Astrocyte (in vitro differentiated cells and primary cell): ENCODE results near the gene MN1.

ENCODE experiments used
- EZH2 ChIP-seq: IDR thresholded peaks from 2 replicates; pipeline ENCODE4 v1.6.1; 2012; ENCODE audit warnings: mild to moderate bottlenecking, low read length, inconsistent platforms; ENCODE audit not compliant: insufficient read depth
- TF ChIP-seq, protein P1 (sequence below): IDR thresholded peaks from 2 replicates; pipeline ENCODE4 v1.5.1; 2011; ENCODE audit warnings: low read depth, mild to moderate bottlenecking, inconsistent platforms, low read length, moderate library complexity; ENCODE audit not compliant: insufficient read depth

DNA sequence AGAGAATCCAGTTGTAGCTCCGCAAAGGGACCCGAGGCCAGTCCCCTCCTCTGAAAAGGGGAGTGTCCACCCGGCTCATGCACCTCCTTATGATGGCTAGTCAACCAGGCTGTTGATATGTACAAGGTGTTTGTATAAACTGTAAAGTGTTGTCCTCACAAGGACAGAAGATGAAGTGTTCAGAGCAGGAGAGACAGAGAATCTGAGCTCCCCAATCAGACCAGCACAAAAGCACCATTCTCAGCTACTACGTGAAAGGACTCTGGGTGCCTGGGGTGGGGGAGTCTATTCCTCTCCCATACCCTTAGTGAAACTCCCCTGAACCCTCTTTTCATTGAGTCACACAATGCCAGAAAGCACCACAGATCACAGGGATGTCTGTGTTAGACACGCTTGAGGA, 49.4 kb downstream of the MN1 start:
- TF ChIP-seq, protein P1, sequence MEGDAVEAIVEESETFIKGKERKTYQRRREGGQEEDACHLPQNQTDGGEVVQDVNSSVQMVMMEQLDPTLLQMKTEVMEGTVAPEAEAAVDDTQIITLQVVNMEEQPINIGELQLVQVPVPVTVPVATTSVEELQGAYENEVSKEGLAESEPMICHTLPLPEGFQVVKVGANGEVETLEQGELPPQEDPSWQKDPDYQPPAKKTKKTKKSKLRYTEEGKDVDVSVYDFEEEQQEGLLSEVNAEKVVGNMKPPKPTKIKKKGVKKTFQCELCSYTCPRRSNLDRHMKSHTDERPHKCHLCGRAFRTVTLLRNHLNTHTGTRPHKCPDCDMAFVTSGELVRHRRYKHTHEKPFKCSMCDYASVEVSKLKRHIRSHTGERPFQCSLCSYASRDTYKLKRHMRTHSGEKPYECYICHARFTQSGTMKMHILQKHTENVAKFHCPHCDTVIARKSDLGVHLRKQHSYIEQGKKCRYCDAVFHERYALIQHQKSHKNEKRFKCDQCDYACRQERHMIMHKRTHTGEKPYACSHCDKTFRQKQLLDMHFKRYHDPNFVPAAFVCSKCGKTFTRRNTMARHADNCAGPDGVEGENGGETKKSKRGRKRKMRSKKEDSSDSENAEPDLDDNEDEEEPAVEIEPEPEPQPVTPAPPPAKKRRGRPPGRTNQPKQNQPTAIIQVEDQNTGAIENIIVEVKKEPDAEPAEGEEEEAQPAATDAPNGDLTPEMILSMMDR, result no peak
- no peak for TF ChIP-seq EZH2
